Activated naive CD8-positive, alpha-beta T cell treated with anti-CD3 and anti-CD28 coated beads for 36 hours (primary cell): ENCODE measurements around the gene COX14. TPM values are rescaled to one million over a fixed set of nuclear protein-coding genes. Genes with fewer than 3 reads are reported as not detected.
"Not testable (repeated sequence)": the region's sequence is repeated elsewhere in the genome, so short reads cannot be mapped to it uniquely, and the experiment has no call there.

Source experiments
- DNase-seq: peaks from one replicate; pipeline ENCODE4 v3.0.0; 2021
- H3K27ac Mint-ChIP-seq: one replicate; pipeline ENCODE4 v1.8.0; 2022; ENCODE audit warnings: mild to moderate bottlenecking, moderate library complexity, mixed read lengths
- H3K27me3 Mint-ChIP-seq: one replicate; pipeline ENCODE4 v1.8.0; 2022; ENCODE audit warnings: mild to moderate bottlenecking, mixed read lengths
- H3K36me3 Mint-ChIP-seq: one replicate; pipeline ENCODE4 v1.8.0; 2021; ENCODE audit warnings: mild to moderate bottlenecking, mixed read lengths
- H3K4me1 Mint-ChIP-seq: one replicate; pipeline ENCODE4 v1.8.0; 2021; ENCODE audit warnings: mixed read lengths
- H3K4me3 Mint-ChIP-seq: one replicate; pipeline ENCODE4 v1.8.0; 2022; ENCODE audit warnings: mild to moderate bottlenecking, moderate library complexity, mixed read lengths
- H3K9me3 Mint-ChIP-seq: one replicate; pipeline ENCODE4 v1.8.0; 2022; ENCODE audit warnings: mixed read lengths
- total RNA-seq, 2 experiments: library from RNA; stranded (reverse); gene quantifications; one replicate each; pipeline ENCODE4 v1.2.3, GENCODE V29; 2021

COX14 gene
- total RNA-seq, 2 experiments from 2014 or later: 48.3 to 49.2 TPM

DNA sequence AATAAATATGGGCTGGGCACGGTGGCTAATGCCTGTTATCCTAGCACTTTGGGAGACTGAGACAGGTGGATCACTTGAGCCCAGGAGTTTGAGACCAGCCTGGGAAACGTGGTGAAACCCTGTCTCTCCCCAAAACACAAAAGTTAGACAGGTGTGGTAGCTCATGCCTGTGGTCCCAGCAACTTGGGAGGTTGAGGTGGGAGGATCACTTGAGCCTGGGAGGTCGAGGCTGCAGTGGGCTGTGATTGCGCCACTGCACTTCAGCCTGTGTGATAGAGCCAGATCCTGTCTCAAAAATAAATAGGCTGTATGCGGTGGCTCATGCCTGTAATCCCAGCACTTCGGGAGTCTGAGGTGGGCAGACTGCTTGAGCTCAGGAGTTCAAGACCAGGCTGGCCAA lies 36.0 kb downstream of the COX14 start:
- not testable (repeated sequence) for H3K27ac Mint-ChIP-seq, H3K4me3 Mint-ChIP-seq, H3K36me3 Mint-ChIP-seq, DNase-seq, H3K9me3 Mint-ChIP-seq, H3K27me3 Mint-ChIP-seq
- peaks cover 22% of the 10 kb centered on the region for H3K4me1 Mint-ChIP-seq

DNA sequence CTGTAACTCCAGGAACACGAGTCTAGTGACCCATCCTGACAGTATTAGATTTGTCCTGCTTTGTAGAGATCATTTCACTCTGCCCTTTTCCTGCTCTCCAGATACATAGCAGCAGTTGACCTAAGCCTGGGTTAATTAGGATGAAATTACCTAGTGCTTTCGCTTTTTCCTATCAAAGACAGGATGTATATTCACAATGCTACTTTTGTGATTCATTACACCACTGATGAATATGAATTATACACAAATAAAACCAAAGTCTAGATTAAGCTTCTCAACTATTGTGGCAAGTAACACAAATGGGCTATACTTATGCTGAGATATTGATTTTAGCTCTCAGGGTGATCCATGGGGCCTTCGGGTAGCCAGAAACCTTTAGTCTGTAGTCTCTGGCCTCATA lies 37.3 kb downstream of the COX14 start:
- Mint-ChIP-seq H3K9me3 (no peaks in the 10 kb centered on the region), H3K36me3 (no peaks in the 10 kb centered on the region), H3K27ac (peak overlapping the region; percentile 54), H3K4me1 (peaks cover 21% of the 10 kb centered on the region), H3K4me3 (no peak overlapping the region), H3K27me3 (no peaks in the 10 kb centered on the region)
- DNase-seq: no peak

DNA sequence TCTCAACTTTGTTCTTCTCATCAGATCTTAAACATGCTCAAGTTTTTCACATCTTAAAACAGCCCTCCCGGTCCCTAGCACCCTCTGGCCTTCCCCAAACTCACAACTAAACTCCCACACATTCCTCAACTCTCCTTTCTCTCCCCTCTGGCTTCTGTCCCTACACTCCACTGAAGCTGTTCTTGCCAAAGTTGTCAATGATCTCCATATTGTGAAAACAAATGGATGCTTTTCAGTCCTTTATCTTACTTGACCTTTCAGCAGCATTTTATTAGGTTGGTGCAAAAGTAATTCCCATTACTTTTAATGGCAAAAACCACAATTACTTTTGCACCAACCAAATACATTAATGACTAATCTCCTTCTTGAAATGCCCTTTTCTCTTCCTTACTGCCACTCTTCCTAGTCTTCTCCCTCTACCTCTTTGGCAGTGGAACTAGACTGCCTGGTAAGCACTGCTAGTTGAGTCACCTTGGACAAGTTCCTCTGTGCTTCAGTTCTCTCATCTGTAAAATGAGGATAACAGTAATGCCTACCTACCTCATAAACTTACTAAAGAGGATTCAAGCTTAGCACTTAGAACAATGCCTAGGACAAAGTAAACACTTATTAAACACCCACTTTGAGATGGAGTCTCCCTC lies 39.1 kb downstream of the COX14 start:
- no peak for DNase-seq
- Mint-ChIP-seq H3K4me1 (peaks cover 15% of the 10 kb centered on the region), H3K27ac (peak overlapping the region; percentile 12), H3K9me3 (no peaks in the 10 kb centered on the region), H3K27me3 (no peaks in the 10 kb centered on the region), H3K4me3 (no peak overlapping the region), H3K36me3 (no peaks in the 10 kb centered on the region)

DNA sequence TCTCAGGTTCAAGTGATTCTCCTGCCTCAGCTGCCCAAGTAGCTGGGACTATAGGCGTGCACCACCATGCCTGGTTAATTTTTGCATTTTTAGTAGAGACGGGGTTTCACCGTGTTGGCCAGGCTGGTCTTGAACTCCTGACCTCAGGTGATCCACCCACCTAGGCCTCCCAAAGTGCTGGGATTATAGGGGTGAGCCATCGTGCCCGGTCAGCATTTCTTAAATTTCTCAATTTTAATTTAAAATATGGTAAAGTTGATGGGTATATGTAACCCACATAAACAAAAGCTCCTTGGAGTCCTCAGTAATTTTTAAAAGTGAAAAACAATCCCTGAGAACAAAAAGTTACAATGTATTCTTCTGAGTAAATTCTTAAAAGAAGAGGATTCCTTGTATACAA lies 42.9 kb downstream of the COX14 start:
- not testable (repeated sequence) for H3K27me3 Mint-ChIP-seq, H3K36me3 Mint-ChIP-seq, H3K9me3 Mint-ChIP-seq, H3K4me3 Mint-ChIP-seq, H3K27ac Mint-ChIP-seq, DNase-seq
- H3K4me1 Mint-ChIP-seq: peaks cover 17% of the 10 kb centered on the region

DNA sequence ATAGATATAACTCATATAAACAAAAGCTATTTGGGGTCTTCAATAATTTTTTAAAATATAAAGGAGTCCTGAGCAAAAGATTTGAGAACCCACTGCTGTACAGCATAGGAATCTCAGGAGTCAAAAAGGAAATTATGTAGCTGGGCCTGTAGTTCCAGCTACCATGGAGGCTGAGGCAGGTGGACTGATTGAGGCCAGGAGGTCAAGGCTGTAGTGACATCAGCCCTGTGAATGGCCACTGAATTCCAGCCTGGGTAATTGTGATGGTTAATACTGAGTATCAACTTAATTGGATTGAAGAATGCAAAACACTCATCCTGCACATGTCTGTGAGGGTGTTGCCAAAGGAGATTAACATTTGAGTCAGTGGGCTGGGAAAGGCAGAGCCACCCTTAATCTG lies 44.6 kb downstream of the COX14 start:
- H3K27ac Mint-ChIP-seq: no peak overlapping the region
- H3K36me3 Mint-ChIP-seq: peaks cover 8% of the 10 kb centered on the region
- H3K4me3 Mint-ChIP-seq: no peak overlapping the region
- no peak for DNase-seq
- no peaks in the 10 kb centered on the region for H3K9me3 Mint-ChIP-seq
- H3K27me3 Mint-ChIP-seq: no peaks in the 10 kb centered on the region
- H3K4me1 Mint-ChIP-seq: peaks cover 18% of the 10 kb centered on the region

DNA sequence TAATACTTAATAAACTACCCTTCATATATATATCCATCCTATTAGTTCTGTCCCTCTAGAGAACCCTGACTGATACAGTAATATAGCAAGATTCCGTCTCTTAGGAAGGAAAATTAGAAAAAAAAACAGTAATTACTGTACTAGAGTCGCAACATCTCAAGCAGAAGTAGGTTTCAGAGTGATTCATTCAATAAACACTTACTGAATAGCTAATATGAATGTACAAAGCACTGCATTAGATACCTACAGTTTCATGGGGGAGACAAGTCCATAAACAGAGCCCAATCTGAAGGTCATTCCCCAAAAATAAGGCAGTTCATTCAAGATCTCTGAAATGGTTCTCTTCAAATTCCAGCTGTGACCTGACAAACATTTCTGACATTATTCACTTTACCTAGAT lies 45.2 kb downstream of the COX14 start:
- Mint-ChIP-seq H3K36me3 (peaks cover 8% of the 10 kb centered on the region), H3K4me1 (peaks cover 20% of the 10 kb centered on the region), H3K4me3 (no peak overlapping the region), H3K27me3 (no peaks in the 10 kb centered on the region), H3K9me3 (no peaks in the 10 kb centered on the region), H3K27ac (no peak overlapping the region)
- no peak for DNase-seq

DNA sequence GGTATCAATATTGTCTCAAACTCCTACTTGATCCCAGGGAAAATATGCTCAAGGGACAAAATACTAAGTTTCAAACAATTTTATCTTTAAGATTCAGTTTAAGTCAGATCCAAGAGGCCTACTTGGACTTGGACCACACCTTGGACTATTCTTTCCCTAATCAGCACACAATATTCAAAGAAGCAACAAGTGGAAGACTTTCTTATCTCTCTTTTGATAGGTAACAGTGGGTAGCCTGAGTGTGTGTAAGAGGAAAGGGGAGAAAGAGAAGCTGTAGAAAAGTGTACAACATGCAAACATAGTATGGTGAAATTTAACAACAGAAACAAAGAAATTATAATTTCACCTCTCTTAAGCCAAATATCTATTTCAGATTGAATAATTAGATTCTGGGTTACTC lies 48.6 kb downstream of the COX14 start:
- H3K4me1 Mint-ChIP-seq: peaks cover 33% of the 10 kb centered on the region
- DNase-seq: no peak
- no peaks in the 10 kb centered on the region for H3K27me3 Mint-ChIP-seq
- H3K27ac Mint-ChIP-seq: no peak overlapping the region
- peaks cover 12% of the 10 kb centered on the region for H3K36me3 Mint-ChIP-seq
- H3K4me3 Mint-ChIP-seq: no peak overlapping the region
- H3K9me3 Mint-ChIP-seq: no peaks in the 10 kb centered on the region

DNA sequence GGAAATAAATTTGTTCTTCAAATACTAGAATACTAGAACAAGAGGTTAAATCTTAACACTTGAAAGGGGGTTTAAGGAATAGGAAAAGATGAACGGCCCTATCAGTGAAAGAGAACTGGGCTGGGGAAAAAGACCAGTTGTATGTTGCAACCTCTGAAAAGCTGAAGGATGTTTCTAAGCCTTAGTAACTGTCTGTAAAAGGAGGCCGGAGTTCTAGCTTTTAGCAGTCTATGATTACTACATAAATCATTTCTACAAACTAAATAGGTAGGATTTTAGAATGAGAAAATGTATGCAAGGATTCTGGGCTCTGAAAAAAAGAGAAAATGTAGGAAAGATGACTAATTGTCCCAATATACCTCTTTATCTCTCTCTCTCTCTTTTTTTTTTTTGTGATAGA lies 50.2 kb downstream of the COX14 start:
- Mint-ChIP-seq H3K27me3 (no peaks in the 10 kb centered on the region), H3K4me1 (peaks cover 39% of the 10 kb centered on the region), H3K36me3 (peaks cover 19% of the 10 kb centered on the region), H3K27ac (peak overlapping the region; percentile 56), H3K4me3 (no peak overlapping the region), H3K9me3 (peaks cover 1% of the 10 kb centered on the region)
- DNase-seq: no peak

DNA sequence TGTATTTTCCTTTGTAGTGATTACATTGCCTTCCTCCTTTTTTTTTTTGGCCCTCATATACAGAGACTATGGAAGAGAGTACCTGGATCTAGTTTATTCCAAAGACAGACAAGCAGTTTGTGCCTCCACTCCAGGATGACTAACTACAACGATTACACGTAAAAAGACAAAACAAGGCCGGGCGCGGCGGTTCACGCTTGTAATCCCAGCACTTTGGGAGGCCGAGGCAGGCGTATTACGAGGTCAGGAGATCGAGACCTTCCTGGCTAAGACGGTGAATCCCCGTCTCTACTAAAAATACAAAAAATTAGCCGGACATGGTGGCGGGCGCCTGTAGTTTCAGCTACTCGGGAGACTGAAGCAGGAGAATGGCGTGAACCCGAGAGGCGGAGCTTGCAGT lies 52.9 kb downstream of the COX14 start:
- Mint-ChIP-seq H3K4me1 (peaks cover 39% of the 10 kb centered on the region), H3K27me3 (no peaks in the 10 kb centered on the region), H3K9me3 (peaks cover 1% of the 10 kb centered on the region), H3K27ac (no peak overlapping the region), H3K4me3 (peak overlapping the region; percentile 91), H3K36me3 (peaks cover 11% of the 10 kb centered on the region)
- no peak for DNase-seq

DNA sequence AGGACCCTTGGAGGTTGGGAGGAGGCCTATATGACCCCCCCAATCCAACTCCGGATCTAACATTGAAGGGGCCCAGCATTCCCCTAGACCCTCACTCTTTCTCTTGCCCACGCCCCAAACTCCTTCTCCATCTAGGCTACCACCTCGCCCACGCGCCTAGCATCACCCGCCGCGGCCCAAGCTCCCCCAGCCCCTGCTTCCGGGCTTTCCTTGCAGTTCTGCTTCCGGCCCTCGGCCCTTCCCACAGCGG lies 54.7 kb downstream of the COX14 start:
- H3K36me3 Mint-ChIP-seq: peaks cover 11% of the 10 kb centered on the region
- peak; percentile 79 for DNase-seq
- peaks cover 1% of the 10 kb centered on the region for H3K9me3 Mint-ChIP-seq
- peaks cover 31% of the 10 kb centered on the region for H3K4me1 Mint-ChIP-seq
- H3K4me3 Mint-ChIP-seq: peak overlapping the region; percentile 91
- H3K27ac Mint-ChIP-seq: peak overlapping the region; percentile 94
- H3K27me3 Mint-ChIP-seq: no peaks in the 10 kb centered on the region

DNA sequence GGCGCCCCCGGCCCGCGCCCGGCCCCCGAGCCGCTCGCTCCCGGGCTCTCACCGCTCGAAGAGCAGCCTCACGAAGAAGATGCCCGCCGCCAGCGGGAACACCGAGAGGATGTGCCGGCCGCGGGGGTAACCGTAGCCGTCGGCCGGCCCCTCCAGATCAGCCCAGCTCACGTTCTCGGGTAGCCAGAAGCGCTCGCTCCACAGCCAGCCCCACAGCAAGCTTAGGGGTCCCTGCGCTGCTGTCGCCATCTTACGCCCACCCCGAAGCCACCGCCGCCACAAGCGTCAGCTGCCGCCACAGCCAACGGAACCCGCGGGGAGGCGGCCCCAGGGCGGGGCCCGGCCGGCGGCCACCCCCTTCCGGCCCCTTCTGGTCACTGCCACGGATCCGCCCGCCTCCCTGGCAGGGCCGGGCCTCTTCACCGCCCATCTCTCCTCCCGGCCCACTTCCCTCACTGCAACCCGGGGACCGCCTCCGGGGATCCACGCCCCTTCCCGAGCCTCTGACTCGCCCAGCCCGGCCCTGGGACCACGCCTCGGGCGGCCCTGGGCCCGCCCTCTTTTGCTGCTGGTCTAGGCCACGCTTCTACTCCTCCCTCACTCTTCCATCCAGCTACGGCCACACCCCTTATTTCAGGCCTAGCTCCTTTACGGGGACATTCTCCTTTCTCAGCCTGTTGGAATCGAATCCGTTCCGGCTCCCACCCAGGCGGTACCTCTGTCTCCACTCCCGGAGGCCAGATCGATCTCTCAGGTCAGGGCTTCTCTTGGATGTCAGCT lies 55.2 kb downstream of the COX14 start, which contains the start of gene CERS5:
CERS5 (minus strand) TSS at position 321 of the 780 bp plus-strand sequence; CDS start at position 249, 72 bp downstream.
- Mint-ChIP-seq H3K4me1 (peaks cover 29% of the 10 kb centered on the region), H3K36me3 (peaks cover 11% of the 10 kb centered on the region), H3K27ac (peak within 1 kb of the TSS; percentile 94), H3K4me3 (peak within 1 kb of the TSS; percentile 91), H3K9me3 (peaks cover 1% of the 10 kb centered on the region), H3K27me3 (no peaks in the 10 kb centered on the region)
- peak; percentile 100 for DNase-seq

Other genes with a start within 250 kb of the COX14 start
- under 1 TPM; 0.08 to 0.60 TPM for gene FAIM2, start 208.3 kb upstream of the COX14 start, total RNA-seq
- not detected for gene AQP2, start 161.5 kb upstream of the COX14 start, total RNA-seq
- gene AQP5, start 150.4 kb upstream of the COX14 start, total RNA-seq: not detected
- gene AQP6, start 139.3 kb upstream of the COX14 start, total RNA-seq: not detected
- 100 to 1,000 TPM; 111 to 119 TPM for gene RACGAP1, start 86.7 kb upstream of the COX14 start, total RNA-seq
- gene ASIC1, start 54.6 kb upstream of the COX14 start, total RNA-seq: 10 to 100 TPM; 10.8 TPM
- 10 to 100 TPM; 65.8 to 74.8 TPM for gene SMARCD1, start 26.9 kb upstream of the COX14 start, total RNA-seq
- under 1 TPM; 0.39 to 0.86 TPM for gene GPD1, start 8.2 kb upstream of the COX14 start, total RNA-seq
- 10 to 100 TPM; 36.4 to 41.3 TPM for gene CERS5, start 55.1 kb downstream of the COX14 start, total RNA-seq
- 10 to 100 TPM; 27.8 to 28.1 TPM for gene LIMA1, start 171.3 kb downstream of the COX14 start, total RNA-seq